BLaER1 treated with 17β-estradiol and CSF1 and Interleukin-3, amounts not matched to agents 10 nM and 100 nM (cell line): ENCODE results near the gene CLEC3A.
"Not testable (repeated sequence)": the region's sequence is repeated elsewhere in the genome, so short reads cannot be mapped to it uniquely, and the experiment has no call there.

Experiments
- H3K27ac ChIP-seq, 11 experiments: shearing (Covaris generic); formaldehyde crosslinking; 2 replicates each; pipeline ENCODE4 v1.8.1; 2022
- H3K27me3 ChIP-seq, 11 experiments: shearing (Covaris generic); formaldehyde crosslinking; 2 replicates each; pipeline ENCODE4 v1.8.1; 2022
- H3K36me3 ChIP-seq, 11 experiments: shearing (Covaris generic); formaldehyde crosslinking; 2 replicates each; pipeline ENCODE4 v1.8.1; 2022
- H3K4me1 ChIP-seq, 10 experiments: shearing (Covaris generic); formaldehyde crosslinking; 2 replicates each; pipeline ENCODE4 v1.8.1; 2022
- H3K4me2 ChIP-seq, 11 experiments: shearing (Covaris generic); formaldehyde crosslinking; 2 replicates each; pipeline ENCODE4 v1.8.1; 2022
- H3K4me3 ChIP-seq, 10 experiments: shearing (Covaris generic); formaldehyde crosslinking; 2 replicates each; pipeline ENCODE4 v1.8.1; 2022
- H3K9ac ChIP-seq, 11 experiments: shearing (Covaris generic); formaldehyde crosslinking; 2 replicates each; pipeline ENCODE4 v1.8.1; 2022
- H3K9me3 ChIP-seq, 11 experiments: shearing (Covaris generic); formaldehyde crosslinking; replicated peaks in 1 of 11; 2 replicates each; pipeline ENCODE4 v1.8.1; 2022
- H4K20me1 ChIP-seq, 11 experiments: shearing (Covaris generic); formaldehyde crosslinking; 2 replicates each; pipeline ENCODE4 v1.8.1; 2022
- Cebpa-rat ChIP-seq, 11 experiments: shearing (Covaris generic); IDR thresholded peaks; 2 replicates each; pipeline ENCODE4 v1.8.1; 2022

The CLEC3A gene

GRCh38 chr16:78057803-78058564 lies 35.6 kb downstream of the CLEC3A start:
- Histone ChIP-seq H3K9ac (no peak overlapping the region), H3K27ac (no peak overlapping the region), H3K4me3 (no peak overlapping the region), H3K4me2 (no peak overlapping the region), H4K20me1 (no peaks in the 10 kb centered on the region), H3K36me3 (no peaks in the 10 kb centered on the region), H3K4me1 (peaks cover 0 to 5% (median 1%) of the 10 kb centered on the region in 10 experiments; a peak in 3 of 20 replicates), H3K27me3 (no peaks in the 10 kb centered on the region), H3K9me3 (no peaks in the 10 kb centered on the region)
- no peak for TF ChIP-seq Cebpa-rat (IDR thresholded peaks at IDR 0.05)

GRCh38 chr16:78059806-78060205 lies 37.5 kb downstream of the CLEC3A start:
- H3K27ac ChIP-seq, H3K9ac ChIP-seq, H3K9me3 ChIP-seq, H3K4me1 ChIP-seq, H3K4me3 ChIP-seq, H3K4me2 ChIP-seq, H3K36me3 ChIP-seq, H4K20me1 ChIP-seq, H3K27me3 ChIP-seq: not testable (repeated sequence)

DNA sequence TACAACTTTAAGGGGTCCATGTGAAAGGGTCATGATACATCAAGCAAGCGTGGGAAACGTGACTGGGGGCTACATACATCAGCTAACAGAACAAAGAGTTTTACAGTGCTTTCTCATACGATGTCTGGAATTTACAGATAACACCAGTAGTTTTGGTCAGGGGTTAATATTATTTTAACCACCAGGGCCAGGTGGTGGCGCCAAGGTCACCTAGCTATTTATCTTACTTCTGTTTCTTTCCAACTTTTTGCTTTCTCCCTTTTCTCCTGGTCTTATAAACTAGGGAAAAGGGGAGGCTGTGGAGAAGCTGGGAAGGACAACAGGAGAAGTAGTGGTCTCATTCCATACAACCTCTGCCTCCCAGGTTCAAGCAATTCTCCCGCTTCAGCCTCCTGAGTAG lies 37.9 kb downstream of the CLEC3A start:
- H3K4me3 ChIP-seq: no peak overlapping the region
- H3K4me1 ChIP-seq: peaks cover 0 to 6% (median 2%) of the 10 kb centered on the region in 10 experiments; a peak in 3 of 20 replicates
- H3K27me3 ChIP-seq: no peaks in the 10 kb centered on the region
- H4K20me1 ChIP-seq: no peaks in the 10 kb centered on the region
- H3K9ac ChIP-seq: no peak overlapping the region
- H3K27ac ChIP-seq: no peak overlapping the region
- no peaks in the 10 kb centered on the region for H3K36me3 ChIP-seq
- no peaks in the 10 kb centered on the region for H3K9me3 ChIP-seq
- TF ChIP-seq Cebpa-rat (IDR thresholded peaks at IDR 0.05): no peak
- H3K4me2 ChIP-seq: no peak overlapping the region

GRCh38 chr16:78060809-78061208 lies 38.5 kb downstream of the CLEC3A start:
- Histone ChIP-seq H3K9ac (no peak overlapping the region), H3K4me3 (no peak overlapping the region), H3K36me3 (no peaks in the 10 kb centered on the region), H3K9me3 (no peaks in the 10 kb centered on the region), H3K27me3 (no peaks in the 10 kb centered on the region), H4K20me1 (no peaks in the 10 kb centered on the region), H3K27ac (no peak overlapping the region), H3K4me1 (peaks cover 0 to 6% (median 2%) of the 10 kb centered on the region in 10 experiments; a peak in 3 of 20 replicates), H3K4me2 (no peak overlapping the region)
- TF ChIP-seq Cebpa-rat (IDR thresholded peaks at IDR 0.05): no peak

- peaks cover 0 to 6% (median 2%) of the 10 kb centered on the region in 10 experiments; a peak in 3 of 20 replicates for H3K4me1 ChIP-seq
- no peak overlapping the region for H3K4me3 ChIP-seq
- no peaks in the 10 kb centered on the region for H3K36me3 ChIP-seq
- H3K4me2 ChIP-seq: no peak overlapping the region
- H3K27me3 ChIP-seq: no peaks in the 10 kb centered on the region
- H3K9ac ChIP-seq: no peak overlapping the region
- no peak for TF ChIP-seq Cebpa-rat (IDR thresholded peaks at IDR 0.05)
- H4K20me1 ChIP-seq: no peaks in the 10 kb centered on the region
- H3K27ac ChIP-seq: no peak overlapping the region
- H3K9me3 ChIP-seq: no peaks in the 10 kb centered on the region; a peak in 1 of 22 replicates
Observed at GRCh38 chr16:78065319-78065718, 43.0 kb downstream of the CLEC3A start.

DNA sequence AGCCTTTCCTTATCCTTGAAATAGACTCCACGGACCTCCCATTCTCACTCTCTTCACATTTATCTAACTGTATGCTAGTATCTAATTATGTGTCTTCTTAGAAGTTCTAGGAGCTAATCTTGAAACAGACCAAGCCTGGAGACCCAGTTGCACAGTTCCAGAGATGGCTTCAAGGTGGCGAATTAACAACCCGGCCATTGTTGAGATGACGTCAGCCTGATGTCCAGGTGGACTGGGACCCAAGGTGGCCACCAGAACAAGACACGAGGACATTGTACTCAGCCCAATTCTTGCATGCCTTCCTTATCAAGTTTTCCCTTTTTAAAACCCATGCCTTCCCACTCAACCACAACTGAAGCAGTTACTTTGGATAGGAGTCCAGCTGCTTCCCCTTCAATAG lies 47.6 kb downstream of the CLEC3A start:
- Histone ChIP-seq H3K9me3 (no peaks in the 10 kb centered on the region; a peak in 1 of 22 replicates), H3K4me3 (no peak overlapping the region), H3K27ac (no peak overlapping the region), H3K36me3 (no peaks in the 10 kb centered on the region), H4K20me1 (no peaks in the 10 kb centered on the region), H3K9ac (no peak overlapping the region), H3K4me2 (no peak overlapping the region), H3K27me3 (no peaks in the 10 kb centered on the region), H3K4me1 (no peaks in the 10 kb centered on the region)
- no peak for TF ChIP-seq Cebpa-rat (IDR thresholded peaks at IDR 0.05)

GRCh38 chr16:78072275-78072674 lies 49.9 kb downstream of the CLEC3A start:
- no peaks in the 10 kb centered on the region for H3K27me3 ChIP-seq
- no peak overlapping the region for H3K27ac ChIP-seq
- H4K20me1 ChIP-seq: no peaks in the 10 kb centered on the region
- H3K9me3 ChIP-seq: no peaks in the 10 kb centered on the region; a peak in 1 of 22 replicates
- H3K4me1 ChIP-seq: no peaks in the 10 kb centered on the region
- no peak overlapping the region for H3K9ac ChIP-seq
- H3K36me3 ChIP-seq: no peaks in the 10 kb centered on the region
- no peak overlapping the region for H3K4me2 ChIP-seq
- no peak overlapping the region for H3K4me3 ChIP-seq
- no peak for TF ChIP-seq Cebpa-rat (IDR thresholded peaks at IDR 0.05)

DNA sequence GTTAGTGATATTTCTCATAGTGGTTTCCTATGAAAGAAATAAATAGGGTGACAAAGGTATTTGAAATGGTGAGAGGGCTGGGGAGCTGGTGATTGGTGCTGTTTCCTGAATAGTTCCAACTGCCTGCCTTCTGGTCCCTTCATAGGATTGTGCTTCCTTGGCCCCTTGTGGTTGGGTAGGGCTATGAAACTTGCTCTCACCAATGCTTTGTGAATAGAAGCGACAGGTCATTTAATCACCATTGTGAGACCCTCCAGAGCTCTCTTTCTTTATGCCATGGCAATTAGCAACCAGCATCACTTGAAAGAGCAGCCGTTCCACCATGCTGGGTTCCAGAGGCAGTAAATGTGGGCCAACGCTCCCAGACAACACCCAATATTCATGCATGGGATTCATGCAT lies 53.5 kb downstream of the CLEC3A start:
- Histone ChIP-seq H3K9ac (no peak overlapping the region), H3K9me3 (no peaks in the 10 kb centered on the region), H3K27me3 (no peaks in the 10 kb centered on the region), H3K4me2 (no peak overlapping the region), H3K36me3 (no peaks in the 10 kb centered on the region), H3K4me3 (no peak overlapping the region), H3K27ac (no peak overlapping the region), H4K20me1 (no peaks in the 10 kb centered on the region), H3K4me1 (no peaks in the 10 kb centered on the region)
- no peak for TF ChIP-seq Cebpa-rat (IDR thresholded peaks at IDR 0.05)

DNA sequence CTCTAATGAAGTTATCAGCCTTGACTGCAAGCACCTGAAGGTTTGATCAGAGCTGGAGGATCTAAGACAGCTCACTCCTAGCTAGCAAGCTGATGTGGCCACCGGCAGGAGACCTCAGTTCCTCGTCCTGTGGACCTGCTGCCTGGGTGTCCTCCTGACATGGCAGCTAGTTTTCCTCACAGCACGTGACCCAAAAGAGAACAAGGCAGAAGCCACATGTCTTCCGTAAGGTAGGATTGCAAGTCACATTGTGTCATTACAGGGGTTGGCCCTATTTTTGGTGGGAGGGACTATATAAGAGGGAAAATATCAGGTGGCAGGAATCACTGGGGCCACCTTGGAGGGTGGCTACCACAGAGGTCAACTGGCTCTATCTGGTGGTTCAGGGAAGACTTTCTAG lies 59.0 kb downstream of the CLEC3A start:
- H3K4me2 ChIP-seq: no peak overlapping the region
- H3K9ac ChIP-seq: no peak overlapping the region
- no peak for TF ChIP-seq Cebpa-rat (IDR thresholded peaks at IDR 0.05)
- no peak overlapping the region for H3K27ac ChIP-seq
- H3K4me3 ChIP-seq: no peak overlapping the region
- no peaks in the 10 kb centered on the region for H3K36me3 ChIP-seq
- H3K27me3 ChIP-seq: no peaks in the 10 kb centered on the region
- no peaks in the 10 kb centered on the region for H3K4me1 ChIP-seq
- no peaks in the 10 kb centered on the region for H4K20me1 ChIP-seq
- H3K9me3 ChIP-seq: no peaks in the 10 kb centered on the region
